SH-SY5Y (cell line): ENCODE measurements around the gene FALEC.

Experiments used
- GATA2 ChIP-seq: IDR thresholded peaks from 2 replicates; pipeline ENCODE4 v1.6.1; 2011; ENCODE audit warnings: mild to moderate bottlenecking, low read depth, low read length
- GATA3 ChIP-seq: IDR thresholded peaks from 2 replicates; pipeline ENCODE4 v1.6.1; 2011; ENCODE audit warnings: low read depth, mild to moderate bottlenecking, low read length, moderate library complexity

DNA sequence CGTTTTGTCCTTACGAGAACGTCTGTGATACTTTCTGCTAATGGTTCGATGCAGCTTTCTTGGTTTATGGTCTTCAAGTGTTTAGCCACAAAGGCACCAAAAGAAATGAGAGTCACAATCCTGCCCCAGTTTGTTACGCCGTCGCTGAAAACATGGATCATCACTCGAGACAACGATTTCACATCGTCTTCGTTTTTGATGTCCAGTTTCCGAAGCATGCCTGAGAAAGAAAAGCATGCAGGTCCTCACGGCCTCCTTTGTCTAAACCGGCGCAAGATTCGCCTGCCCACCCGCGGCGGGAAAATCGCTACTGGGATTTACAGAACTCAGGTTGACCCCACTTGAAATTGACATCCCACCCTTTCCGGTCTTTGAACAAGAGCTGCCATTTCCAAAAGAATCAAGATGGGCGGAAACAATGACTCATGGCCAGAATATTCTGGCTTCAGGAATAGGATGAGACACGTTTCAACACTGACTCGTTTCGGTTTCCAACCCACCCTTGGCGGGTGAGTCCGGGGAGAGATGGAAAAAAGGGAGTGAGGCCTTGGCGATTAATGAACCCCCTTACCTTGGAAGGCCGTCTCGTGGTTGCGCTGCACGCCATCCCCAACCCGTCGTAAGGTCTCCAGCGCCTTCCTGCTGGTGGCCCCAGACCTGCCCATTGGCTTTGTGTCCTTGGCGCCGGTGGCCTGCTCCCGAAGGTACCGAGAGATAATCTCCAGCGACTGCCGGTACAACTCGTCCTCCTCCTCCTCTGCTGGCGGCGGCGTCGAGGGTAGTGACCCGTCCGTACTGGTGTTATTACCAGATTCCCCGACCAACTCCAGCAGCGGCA, 62.9 kb downstream of the FALEC start:
- TF ChIP-seq GATA2 = no peak
- no peak for TF ChIP-seq GATA3
